Astrocyte of the spinal cord (primary cell): ENCODE results near the gene TANK.
"Not testable (repeated sequence)": the region's sequence is repeated elsewhere in the genome, so short reads cannot be mapped to it uniquely, and the experiment has no call there.

ENCODE experiments used
- DNase-seq: peaks from one replicate; pipeline ENCODE4 v3.0.0; 2011; ENCODE audit warnings: low read depth, low spot score
- H3K4me3 ChIP-seq: 2 replicates; pipeline ENCODE4 v1.5.1; 2011; ENCODE audit warnings: low read depth, mild to moderate bottlenecking, low read length, moderate library complexity
- in situ Hi-C: cut with HindIII; loops from 2 replicates; pipeline ENCODE4 v1.10.0; 2017; ENCODE audit warnings: low sequenced_read_pairs
- TF ChIP-seq, protein P1 (sequence below): IDR thresholded peaks from 2 replicates; pipeline ENCODE4 v1.5.1; 2012; ENCODE audit warnings: low read depth, mild to moderate bottlenecking, low read length, inconsistent platforms

Gene TANK

DNA sequence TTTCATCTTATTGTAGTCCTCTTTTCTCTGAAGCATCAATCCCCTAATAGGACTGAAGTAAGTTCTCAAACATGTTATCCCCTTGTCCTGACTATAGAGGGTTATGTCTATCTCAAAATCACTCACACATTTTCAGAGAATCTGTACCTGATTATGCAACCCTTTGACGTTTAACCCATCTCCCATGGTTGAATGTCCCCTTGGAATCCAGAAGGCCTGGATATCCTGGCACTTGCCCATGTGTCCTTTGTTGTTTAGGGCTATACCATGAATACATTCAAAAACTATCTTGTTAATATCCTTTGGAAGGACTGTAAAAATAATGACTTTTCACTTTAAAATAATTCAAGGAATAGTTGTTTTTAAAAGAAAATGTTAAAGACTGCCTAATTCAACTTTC lies 81.7 kb downstream of the TANK start:
- in situ Hi-C loops, result no loop called here
- TF ChIP-seq, protein P1, sequence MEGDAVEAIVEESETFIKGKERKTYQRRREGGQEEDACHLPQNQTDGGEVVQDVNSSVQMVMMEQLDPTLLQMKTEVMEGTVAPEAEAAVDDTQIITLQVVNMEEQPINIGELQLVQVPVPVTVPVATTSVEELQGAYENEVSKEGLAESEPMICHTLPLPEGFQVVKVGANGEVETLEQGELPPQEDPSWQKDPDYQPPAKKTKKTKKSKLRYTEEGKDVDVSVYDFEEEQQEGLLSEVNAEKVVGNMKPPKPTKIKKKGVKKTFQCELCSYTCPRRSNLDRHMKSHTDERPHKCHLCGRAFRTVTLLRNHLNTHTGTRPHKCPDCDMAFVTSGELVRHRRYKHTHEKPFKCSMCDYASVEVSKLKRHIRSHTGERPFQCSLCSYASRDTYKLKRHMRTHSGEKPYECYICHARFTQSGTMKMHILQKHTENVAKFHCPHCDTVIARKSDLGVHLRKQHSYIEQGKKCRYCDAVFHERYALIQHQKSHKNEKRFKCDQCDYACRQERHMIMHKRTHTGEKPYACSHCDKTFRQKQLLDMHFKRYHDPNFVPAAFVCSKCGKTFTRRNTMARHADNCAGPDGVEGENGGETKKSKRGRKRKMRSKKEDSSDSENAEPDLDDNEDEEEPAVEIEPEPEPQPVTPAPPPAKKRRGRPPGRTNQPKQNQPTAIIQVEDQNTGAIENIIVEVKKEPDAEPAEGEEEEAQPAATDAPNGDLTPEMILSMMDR, result no peak
- DNase-seq, result no peak
- no peak overlapping the region for H3K4me3 ChIP-seq

DNA sequence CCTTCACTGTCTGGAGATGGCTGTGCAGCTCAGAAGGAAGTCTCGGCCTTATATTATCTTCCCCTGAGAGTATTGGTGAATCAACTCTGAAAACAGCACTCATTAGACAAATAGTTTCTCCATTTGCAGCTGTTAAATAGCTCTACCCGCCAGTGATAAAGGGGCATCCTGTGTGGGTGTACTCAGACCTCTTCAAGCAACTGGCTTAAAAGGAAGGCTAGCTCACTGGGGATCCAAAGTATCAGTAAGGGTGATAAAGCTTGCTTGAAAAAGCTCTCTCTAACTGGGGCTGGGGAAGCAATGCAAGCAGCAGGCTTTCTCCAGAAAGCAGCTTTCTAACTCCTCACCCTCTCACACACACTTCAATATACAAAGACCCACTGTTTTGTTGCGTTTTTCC lies 83.1 kb downstream of the TANK start:
- in situ Hi-C loops, result no loop called here

DNA sequence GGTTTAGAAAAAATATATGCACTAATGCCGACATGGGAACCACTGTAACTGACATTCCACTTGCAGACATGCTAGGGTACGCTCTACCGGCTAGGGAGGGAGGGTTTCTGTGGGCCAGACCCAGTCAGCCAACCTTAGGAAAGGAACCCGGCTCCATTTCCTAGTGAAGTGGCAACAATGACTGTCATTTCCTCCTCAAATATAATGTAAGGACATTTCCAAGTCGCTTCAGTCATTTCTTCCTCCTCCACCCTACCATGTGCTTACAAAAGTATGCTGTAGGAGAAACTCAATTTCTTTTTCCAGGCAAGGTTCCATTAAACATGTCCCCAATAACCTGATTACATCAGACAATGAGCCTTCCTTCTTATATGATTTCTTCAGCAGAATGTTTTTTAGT lies 83.7 kb downstream of the TANK start:
- no peak overlapping the region for H3K4me3 ChIP-seq
- in situ Hi-C loops, result no loop called here
- no peak for DNase-seq
- TF ChIP-seq, protein P1, result no peak

More for the DNA sequence above, 83.1 kb downstream of the TANK start:
- no peak for DNase-seq
- H3K4me3 ChIP-seq, result no peak overlapping the region
- TF ChIP-seq, protein P1, result no peak

DNA sequence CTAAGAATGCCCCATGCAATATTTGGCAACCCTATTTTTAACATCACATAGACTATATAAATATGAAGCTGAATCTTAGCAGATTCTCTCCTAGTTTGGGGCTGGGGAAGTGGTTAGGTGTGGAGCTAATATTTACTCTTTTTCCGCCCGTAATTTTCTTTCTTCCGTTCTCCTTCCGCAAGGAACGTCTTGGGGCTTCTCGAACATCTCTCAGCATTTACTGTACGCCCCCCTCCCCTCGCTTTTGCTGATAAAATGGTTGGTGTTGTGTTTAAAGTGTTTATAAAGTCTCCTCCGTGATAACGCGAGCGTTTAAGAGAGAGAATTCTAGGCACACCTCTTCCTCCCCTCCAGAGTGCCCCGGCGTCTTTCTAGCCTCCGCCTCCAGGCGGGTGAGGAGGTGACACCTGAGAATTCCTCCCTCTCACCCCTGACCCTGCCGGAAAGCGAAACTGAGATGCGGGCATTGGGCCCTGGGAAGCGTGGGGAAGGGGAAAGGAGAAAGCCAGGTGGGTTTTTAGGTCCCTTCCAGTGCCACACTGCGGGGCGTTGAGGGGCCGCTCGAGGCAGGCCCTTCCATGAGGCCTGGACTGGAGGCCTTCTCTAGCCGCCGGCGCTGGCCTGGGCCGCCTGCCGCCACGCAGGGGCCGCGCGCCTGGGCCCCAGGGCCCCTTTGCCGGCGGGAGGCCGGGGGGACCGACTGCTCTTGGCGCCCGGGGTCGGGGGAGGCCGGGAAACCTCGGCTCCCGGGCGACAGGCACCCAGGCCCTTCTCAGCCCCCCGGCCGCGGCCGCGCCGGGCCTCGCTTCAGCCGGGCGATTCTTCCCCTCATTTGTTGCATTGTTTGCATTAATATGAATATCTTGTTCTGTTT lies 84.4 kb downstream of the TANK start:
- in situ Hi-C loops, DNase-seq, H3K4me3 ChIP-seq: not testable (repeated sequence)

DNA sequence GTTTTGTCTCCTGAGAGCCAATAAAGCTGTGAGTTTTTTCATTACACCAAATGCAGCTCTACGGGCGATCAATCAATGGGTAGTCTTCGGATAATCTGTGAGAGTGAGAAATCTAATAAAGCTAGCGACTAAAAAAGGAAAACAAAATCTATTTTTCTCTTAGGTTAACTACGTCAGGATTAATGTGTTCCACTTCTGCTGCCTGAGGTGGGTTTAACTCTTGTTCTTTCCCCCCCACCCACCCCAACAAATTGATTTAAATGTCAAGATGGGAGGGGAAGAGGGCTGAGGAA lies 85.0 kb downstream of the TANK start:
- TF ChIP-seq, protein P1, result no peak
- DNase-seq, result no peak
- in situ Hi-C loops, result no loop called here
- no peak overlapping the region for H3K4me3 ChIP-seq

DNA sequence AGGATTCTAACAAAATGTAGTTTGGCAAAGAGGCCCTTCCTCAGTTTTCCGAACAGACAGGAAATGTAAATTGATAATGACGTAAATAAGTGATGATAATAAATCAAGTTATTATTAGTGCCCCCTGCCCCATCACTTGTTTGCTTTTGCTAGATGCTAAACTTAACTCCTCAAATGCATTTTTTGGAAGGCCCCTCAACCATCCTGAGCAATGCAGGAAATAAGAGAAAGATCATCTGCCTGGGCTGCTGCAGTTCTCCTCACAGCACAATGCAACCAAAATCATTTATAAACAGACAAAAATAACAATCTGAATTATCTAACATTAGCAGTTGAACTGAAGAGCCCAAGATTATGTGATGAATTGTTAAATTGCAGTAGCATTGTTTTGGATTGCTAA lies 85.4 kb downstream of the TANK start:
- no peak for DNase-seq
- no peak overlapping the region for H3K4me3 ChIP-seq
- TF ChIP-seq, protein P1, result no peak
- in situ Hi-C loops, result no loop called here

DNA sequence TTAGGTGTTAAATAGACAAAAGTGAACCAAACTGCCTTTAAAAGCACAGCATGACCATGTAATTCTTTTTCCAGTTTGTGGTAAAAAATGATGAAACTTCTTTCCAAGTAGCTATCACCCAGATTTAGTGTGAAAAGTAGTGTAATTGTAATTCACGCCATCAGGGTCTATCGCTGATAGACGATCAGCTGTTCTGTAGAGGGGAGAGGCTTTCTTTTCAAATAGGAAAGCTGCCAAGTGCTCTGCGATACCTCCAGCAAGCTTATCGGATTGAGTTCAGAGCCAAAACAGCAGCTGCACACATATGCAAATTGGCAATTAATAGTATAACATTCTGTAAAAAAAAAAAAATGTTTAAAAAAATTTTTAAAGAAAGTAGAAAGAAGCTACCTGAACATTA lies 86.1 kb downstream of the TANK start:
- in situ Hi-C loops, result no loop called here
- no peak overlapping the region for H3K4me3 ChIP-seq
- no peak for DNase-seq
- TF ChIP-seq, protein P1, result no peak
